Liver (tissue), 2 donors: Measurements from ENCODE around the gene PDCD7.

Experiments
- JUND ChIP-seq, 2 donors: IDR thresholded peaks; 2 replicates each; pipeline ENCODE4 v1.6.1; 2016; ENCODE audit warnings: antibody characterized with exemption in 2 of 2
- TF ChIP-seq, protein P1 (sequence below): IDR thresholded peaks from 2 replicates; pipeline ENCODE4 v1.6.1; 2016; ENCODE audit warnings: antibody characterized with exemption
- TF ChIP-seq, protein P2 (sequence below): IDR thresholded peaks from 2 replicates; pipeline ENCODE4 v1.6.1; 2016; ENCODE audit warnings: antibody characterized with exemption, mild to moderate bottlenecking
- donor health status: healthy.

DNA sequence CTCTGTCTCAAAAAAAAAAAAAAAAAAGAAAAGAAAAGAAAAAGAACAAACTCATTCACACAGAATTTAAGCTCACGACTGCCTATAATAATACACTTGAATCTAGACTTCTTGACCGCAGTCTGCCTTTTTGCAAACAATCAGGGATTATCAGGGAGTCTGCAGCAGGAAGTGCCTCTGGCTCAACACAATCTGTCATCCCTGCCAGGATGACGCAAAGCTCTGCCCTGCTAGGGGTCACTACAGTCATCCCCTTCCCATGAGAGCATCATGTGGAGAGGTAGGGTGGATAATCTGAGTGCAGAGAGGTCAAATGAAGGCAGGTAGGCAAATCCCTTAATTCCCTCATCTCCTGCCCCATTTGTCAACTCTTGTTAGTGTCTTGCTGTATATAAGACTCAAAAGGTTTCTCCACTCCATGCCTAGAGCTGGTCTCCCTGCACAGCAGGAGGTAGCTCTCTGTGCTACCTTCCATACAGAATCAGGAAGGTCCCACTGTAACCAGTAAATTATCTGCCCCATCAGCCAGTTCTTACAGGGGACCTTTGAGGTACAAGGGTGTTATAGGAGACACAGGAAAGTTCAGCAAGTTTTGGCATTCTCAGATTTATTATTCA lies 22.8 kb downstream of the PDCD7 start:
- TF ChIP-seq JUND (IDR thresholded peaks at IDR 0.05) = no peak
- TF ChIP-seq, protein P1, sequence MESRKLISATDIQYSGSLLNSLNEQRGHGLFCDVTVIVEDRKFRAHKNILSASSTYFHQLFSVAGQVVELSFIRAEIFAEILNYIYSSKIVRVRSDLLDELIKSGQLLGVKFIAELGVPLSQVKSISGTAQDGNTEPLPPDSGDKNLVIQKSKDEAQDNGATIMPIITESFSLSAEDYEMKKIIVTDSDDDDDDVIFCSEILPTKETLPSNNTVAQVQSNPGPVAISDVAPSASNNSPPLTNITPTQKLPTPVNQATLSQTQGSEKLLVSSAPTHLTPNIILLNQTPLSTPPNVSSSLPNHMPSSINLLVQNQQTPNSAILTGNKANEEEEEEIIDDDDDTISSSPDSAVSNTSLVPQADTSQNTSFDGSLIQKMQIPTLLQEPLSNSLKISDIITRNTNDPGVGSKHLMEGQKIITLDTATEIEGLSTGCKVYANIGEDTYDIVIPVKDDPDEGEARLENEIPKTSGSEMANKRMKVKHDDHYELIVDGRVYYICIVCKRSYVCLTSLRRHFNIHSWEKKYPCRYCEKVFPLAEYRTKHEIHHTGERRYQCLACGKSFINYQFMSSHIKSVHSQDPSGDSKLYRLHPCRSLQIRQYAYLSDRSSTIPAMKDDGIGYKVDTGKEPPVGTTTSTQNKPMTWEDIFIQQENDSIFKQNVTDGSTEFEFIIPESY = no peak
- TF ChIP-seq, protein P2, sequence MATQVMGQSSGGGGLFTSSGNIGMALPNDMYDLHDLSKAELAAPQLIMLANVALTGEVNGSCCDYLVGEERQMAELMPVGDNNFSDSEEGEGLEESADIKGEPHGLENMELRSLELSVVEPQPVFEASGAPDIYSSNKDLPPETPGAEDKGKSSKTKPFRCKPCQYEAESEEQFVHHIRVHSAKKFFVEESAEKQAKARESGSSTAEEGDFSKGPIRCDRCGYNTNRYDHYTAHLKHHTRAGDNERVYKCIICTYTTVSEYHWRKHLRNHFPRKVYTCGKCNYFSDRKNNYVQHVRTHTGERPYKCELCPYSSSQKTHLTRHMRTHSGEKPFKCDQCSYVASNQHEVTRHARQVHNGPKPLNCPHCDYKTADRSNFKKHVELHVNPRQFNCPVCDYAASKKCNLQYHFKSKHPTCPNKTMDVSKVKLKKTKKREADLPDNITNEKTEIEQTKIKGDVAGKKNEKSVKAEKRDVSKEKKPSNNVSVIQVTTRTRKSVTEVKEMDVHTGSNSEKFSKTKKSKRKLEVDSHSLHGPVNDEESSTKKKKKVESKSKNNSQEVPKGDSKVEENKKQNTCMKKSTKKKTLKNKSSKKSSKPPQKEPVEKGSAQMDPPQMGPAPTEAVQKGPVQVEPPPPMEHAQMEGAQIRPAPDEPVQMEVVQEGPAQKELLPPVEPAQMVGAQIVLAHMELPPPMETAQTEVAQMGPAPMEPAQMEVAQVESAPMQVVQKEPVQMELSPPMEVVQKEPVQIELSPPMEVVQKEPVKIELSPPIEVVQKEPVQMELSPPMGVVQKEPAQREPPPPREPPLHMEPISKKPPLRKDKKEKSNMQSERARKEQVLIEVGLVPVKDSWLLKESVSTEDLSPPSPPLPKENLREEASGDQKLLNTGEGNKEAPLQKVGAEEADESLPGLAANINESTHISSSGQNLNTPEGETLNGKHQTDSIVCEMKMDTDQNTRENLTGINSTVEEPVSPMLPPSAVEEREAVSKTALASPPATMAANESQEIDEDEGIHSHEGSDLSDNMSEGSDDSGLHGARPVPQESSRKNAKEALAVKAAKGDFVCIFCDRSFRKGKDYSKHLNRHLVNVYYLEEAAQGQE = no peak
